Hematopoietic multipotent progenitor cell treated with erythropoietin and hydrocortisone succinate and interleukin-3 and kit ligand, for 4 days (in vitro differentiated cells): ENCODE data around the gene CYP51A1.
"Not testable (repeated sequence)": the region's sequence is repeated elsewhere in the genome, so short reads cannot be mapped to it uniquely, and the experiment has no call there.

Source experiments
- DNase-seq: peaks from one replicate; pipeline ENCODE4 v3.0.0-alpha.2; 2015

Gene CYP51A1

GRCh38 chr7:92134271-92135051, at the start of gene CYP51A1:
CYP51A1 (minus strand) TSS chr7:92134477; CDS start chr7:92134364, 113 bp downstream.
- peak; percentile 96 for DNase-seq

- peak; percentile 90 for DNase-seq
These were observed 44.9 kb upstream of the CYP51A1 start, which contains the start of gene LRRD1 for GRCh38 chr7:92178928-92179924. LRRD1 (minus strand) TSS chr7:92179142; CDS start chr7:92165202, 13,940 bp downstream.

- no peak for DNase-seq
These were observed 43.1 kb upstream of the CYP51A1 start for GRCh38 chr7:92177362-92177761.

GRCh38 chr7:92169529-92169928, 35.3 kb upstream of the CYP51A1 start:
- not testable (repeated sequence) for DNase-seq

- peak; percentile 53 for DNase-seq
These were observed 27.0 kb upstream of the CYP51A1 start for GRCh38 chr7:92161271-92161670.

- DNase-seq = no peak
These were observed 24.6 kb upstream of the CYP51A1 start for GRCh38 chr7:92158660-92159575.

GRCh38 chr7:92156990-92157389, 22.7 kb upstream of the CYP51A1 start:
- no peak for DNase-seq

GRCh38 chr7:92155108-92155739, 20.9 kb upstream of the CYP51A1 start:
- no peak for DNase-seq

GRCh38 chr7:92150450-92151017, 16.3 kb upstream of the CYP51A1 start:
- no peak for DNase-seq

GRCh38 chr7:92149736-92150239, 15.5 kb upstream of the CYP51A1 start:
- no peak for DNase-seq

- DNase-seq = not testable (repeated sequence)
These were observed 9.1 kb upstream of the CYP51A1 start for GRCh38 chr7:92143192-92143880.

- not testable (repeated sequence) for DNase-seq
These were observed 8.5 kb upstream of the CYP51A1 start for GRCh38 chr7:92142791-92143190.

- DNase-seq = peak; percentile 65
These were observed 6.9 kb upstream of the CYP51A1 start for GRCh38 chr7:92141161-92141560.

GRCh38 chr7:92137557-92137956, 3.3 kb upstream of the CYP51A1 start:
- peak; percentile 52 for DNase-seq

GRCh38 chr7:92135052-92135889, 994 bp upstream of the CYP51A1 start:
- DNase-seq = peak; percentile 56

- DNase-seq = peak; percentile 83
These were observed 473 bp downstream of the CYP51A1 start for GRCh38 chr7:92133737-92134270.

- peak; percentile 13 for DNase-seq
These were observed 1.0 kb downstream of the CYP51A1 start for GRCh38 chr7:92133133-92133736.

- DNase-seq = peak; percentile 18
These were observed 2.4 kb downstream of the CYP51A1 start for GRCh38 chr7:92131764-92132330.
